COLO668 (cell line): Measurements from ENCODE around the gene ALDH8A1.
A peak's percentile ranks its signal among the peaks of the same experiment; 100 is the strongest.
"Not testable (repeated sequence)": the region's sequence is repeated elsewhere in the genome, so short reads cannot be mapped to it uniquely, and the experiment has no call there.

ENCODE experiments used
- DNase-seq: peaks from one replicate; lab custom pipeline; 2025; ENCODE audit not compliant: unreplicated experiment; lab: John Stamatoyannopoulos, UW

Gene ALDH8A1

DNA sequence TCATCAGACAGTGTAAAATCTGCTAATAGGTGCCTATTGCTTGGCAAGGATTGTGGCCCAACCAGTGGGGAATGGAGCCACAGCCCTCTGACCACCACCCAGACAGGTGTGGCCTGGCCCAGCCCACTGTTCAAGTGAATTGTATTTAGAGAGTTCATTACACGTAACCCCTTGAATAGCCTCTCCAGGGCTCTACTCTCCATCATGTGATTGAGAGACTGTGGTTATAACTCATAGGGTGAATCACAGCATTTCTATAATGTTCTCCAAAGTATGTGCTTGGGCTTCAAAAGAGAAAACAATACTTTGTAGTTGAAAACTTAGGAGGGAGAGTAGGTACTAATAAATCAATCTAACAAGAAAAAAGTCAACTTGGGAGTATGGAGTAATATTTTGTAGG, 38.4 kb downstream of the ALDH8A1 start:
- DNase-seq, result no peak

DNA sequence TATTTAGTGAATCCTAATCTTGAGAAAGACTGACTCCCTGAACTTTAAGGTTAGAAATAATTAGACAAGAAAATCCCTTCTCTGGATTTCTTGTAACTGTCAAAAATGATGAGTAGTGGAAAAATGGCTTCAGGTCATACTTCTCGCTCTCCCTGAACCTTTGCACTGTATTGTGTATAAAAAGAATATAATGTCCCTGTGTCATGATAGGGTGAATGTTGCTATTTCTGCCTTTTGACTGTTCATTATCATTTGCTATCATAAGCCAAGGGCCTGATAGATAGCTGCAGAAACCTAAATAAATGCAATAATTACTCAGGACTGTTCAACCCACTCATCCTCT, 39.3 kb downstream of the ALDH8A1 start:
- DNase-seq, result no peak

GRCh38 chr6:134909701-134910592, 40.0 kb downstream of the ALDH8A1 start:
- DNase-seq, result no peak

DNA sequence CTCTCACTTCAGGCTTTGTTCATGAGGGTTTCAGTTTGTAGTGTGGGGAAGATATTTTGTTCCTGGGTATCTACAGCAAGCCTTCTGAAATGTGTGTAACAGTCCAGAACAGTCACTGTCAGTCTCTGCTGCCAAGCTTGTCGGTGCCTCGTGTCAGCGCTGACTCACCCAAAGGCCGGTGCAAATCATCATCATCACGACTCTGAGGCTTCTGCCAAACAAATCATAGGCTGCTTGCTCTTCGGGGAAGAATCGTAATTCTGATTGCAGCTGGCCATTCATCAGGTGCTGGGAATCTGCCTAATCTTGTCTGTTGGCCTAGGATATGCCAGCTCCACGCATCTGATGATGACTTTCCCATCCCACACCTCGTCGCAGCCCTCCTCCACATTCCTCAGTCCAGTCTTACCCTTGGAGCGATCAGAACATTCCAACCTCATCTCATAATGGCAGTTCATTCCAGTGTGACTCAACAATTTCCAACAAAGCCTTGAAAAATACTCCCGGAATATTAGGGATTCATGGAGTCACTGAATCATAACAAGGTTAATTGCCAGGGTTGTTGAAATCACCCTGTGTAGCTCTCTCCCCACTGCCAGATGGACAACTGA, 40.9 kb downstream of the ALDH8A1 start:
- no peak for DNase-seq

- not testable (repeated sequence) for DNase-seq
These were observed 45.2 kb downstream of the ALDH8A1 start for GRCh38 chr6:134904731-134905130.

- no peak for DNase-seq
These were observed 46.5 kb downstream of the ALDH8A1 start for GRCh38 chr6:134903448-134903847.

DNA sequence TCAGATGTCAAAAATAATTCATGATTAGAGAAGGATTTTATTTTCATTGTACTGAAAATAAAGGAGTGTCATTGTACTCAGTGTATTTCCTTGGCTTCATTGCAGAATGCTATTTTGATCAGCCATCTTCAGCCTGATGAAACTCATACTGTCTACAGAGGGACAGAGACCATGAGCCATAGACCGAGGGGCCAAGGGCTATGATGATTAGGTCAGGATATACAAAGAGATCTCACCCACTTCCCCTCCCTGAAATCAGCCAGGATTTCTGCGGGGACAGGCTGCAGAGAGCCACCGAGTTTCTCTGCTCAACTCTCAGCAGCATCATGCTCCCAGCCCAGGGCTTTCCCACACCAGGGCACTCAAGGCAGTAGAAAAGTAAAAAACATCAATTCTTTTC, 47.0 kb downstream of the ALDH8A1 start:
- DNase-seq, result no peak

- DNase-seq, result no peak
These were observed 47.6 kb downstream of the ALDH8A1 start for GRCh38 chr6:134902074-134902861.

GRCh38 chr6:134898575-134898974, 51.3 kb downstream of the ALDH8A1 start:
- no peak for DNase-seq

- DNase-seq, result not testable (repeated sequence)
These were observed 51.7 kb downstream of the ALDH8A1 start for GRCh38 chr6:134898166-134898565.

DNA sequence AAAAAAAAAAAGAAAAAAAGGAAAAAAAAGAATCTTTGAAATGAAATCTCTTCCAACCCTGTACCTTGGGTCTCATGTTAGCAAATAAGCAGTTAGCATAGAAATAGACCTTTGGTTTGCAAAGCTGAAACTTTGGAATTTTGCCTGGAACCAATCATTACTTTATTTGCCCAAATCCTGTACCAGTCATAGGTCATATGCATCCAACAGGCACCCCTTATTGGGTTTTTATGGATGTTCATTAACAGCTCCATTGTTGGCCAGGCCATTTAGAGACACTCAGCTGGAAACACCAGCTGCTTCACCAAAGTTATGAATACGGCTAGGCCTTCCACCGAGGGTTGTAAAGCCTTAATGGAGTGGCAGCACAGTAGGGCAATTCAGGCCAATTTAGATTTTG, 53.0 kb downstream of the ALDH8A1 start:
- DNase-seq, result no peak

GRCh38 chr6:134894800-134895199, 55.1 kb downstream of the ALDH8A1 start:
- DNase-seq, result no peak

GRCh38 chr6:134892362-134892761, 57.5 kb downstream of the ALDH8A1 start:
- DNase-seq, result no peak

DNA sequence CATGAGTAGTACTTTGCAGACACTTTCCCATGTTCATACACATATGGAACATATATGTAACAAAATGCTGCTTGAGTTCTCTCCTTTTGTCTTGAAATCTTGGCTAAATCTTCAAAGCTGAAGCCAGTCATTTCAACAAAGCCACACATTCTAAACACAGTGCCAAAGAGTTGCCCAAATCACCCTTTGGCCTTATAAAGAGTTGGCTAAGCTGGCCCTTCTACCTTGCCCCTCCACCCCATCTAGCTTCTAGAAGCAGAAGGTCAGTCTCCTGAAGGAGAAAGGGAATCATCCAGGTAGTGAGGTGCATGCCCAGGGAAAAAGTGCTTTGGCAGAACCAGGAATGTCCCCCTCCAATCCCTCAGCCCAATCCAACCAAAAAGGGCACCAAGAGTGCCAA, 58.3 kb downstream of the ALDH8A1 start:
- no peak for DNase-seq

GRCh38 chr6:134888316-134888715, 61.6 kb downstream of the ALDH8A1 start:
- no peak for DNase-seq

GRCh38 chr6:134884752-134885151, 65.1 kb downstream of the ALDH8A1 start:
- no peak for DNase-seq

- no peak for DNase-seq
These were observed 66.6 kb downstream of the ALDH8A1 start for GRCh38 chr6:134883314-134883713.

GRCh38 chr6:134882426-134883038, 67.4 kb downstream of the ALDH8A1 start:
- peak; percentile 48 for DNase-seq

- DNase-seq, result no peak
These were observed 69.3 kb downstream of the ALDH8A1 start for GRCh38 chr6:134880487-134881190.

GRCh38 chr6:134878136-134878535, 71.8 kb downstream of the ALDH8A1 start:
- DNase-seq, result no peak

DNA sequence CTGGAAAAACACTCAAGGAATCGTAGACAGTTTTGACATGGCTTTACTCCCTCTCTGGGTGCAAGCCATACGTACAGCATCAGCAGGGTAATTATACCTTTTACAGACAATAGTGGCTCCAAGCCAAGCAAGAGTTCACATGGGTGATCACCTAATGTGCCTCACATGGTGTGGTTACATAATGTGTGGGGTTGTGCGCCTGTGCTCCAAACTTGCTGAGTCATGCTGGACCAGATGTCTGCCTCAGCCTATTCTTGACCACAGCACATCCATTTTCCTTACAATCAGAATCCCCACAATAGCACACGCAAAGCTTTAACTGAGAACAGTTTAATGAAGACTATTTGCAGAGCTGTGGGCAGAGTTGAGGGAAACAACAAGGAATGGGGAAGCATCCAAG, 74.5 kb downstream of the ALDH8A1 start:
- no peak for DNase-seq
